ENCODE data around the gene TOPBP1. TPM values are rescaled to one million over a fixed set of nuclear protein-coding genes. Genes with fewer than 3 reads are reported as not detected.

The TOPBP1 gene
- total and polyA plus RNA-seq, 2 donors (not counting 3 experiments of a cell fraction or from before 2014, with no cell fraction given) = 23.3 to 42.2 TPM

DNA sequence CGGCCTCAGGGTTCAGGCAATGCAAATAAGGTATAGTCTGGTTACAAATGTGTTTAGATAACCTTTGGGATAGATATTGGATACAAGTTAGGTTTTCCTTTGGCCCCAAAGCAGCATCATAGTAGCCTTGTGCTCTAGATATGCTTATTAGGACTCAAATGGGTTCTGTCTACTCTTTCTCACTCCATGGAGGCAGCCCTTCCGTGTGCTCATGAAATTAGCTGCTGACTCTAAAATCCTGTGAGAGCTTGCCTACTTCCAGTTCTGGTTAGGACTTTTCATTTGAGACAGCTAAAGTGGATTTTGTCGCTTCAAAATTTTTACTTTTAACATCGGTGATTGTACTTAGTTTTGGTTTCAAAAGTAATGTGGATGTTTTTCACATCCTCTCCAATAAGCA lies 86.7 kb downstream of the TOPBP1 start:
- BruUV-seq (replicated peaks) = TSS peak; percentile 23
- Histone ChIP-seq H3K27ac (ENCODE audit: insufficient read depth, low read depth, low read length) (peak overlapping the region; percentile 77), H3K4me1 (ENCODE audit: control insufficient read depth, extremely low read depth, insufficient read depth, low read length) (peaks cover 52% of the 10 kb centered on the region), H2AFZ (ENCODE audit: low read depth, low read length) (no peak overlapping the region), H3K9me3 (replicated peaks; ENCODE audit: control insufficient read depth, insufficient read depth, low read length) (no peaks in the 10 kb centered on the region), H3K4me3 (replicated peaks in 1 of 3; ENCODE audit: insufficient read depth in 1 of 3, low read depth in 1 of 3, low read length in 3 of 3) (peak overlapping the region; percentile 82 to 97 (median 97)), H3K27me3 (ENCODE audit: control insufficient read depth in 2 of 2, insufficient read depth in 2 of 2, low read length in 2 of 2) (no peaks in the 10 kb centered on the region), H3K79me2 (ENCODE audit: control insufficient read depth, insufficient read depth, low read length) (peaks cover 59% of the 10 kb centered on the region), H3K4me2 (ENCODE audit: insufficient read depth, low read length) (peak overlapping the region; percentile 71), H3K9me1 (replicated peaks; ENCODE audit: control insufficient read depth, extremely low read depth, insufficient read depth, low read length) (no peaks in the 10 kb centered on the region), H4K20me1 (replicated peaks; ENCODE audit: control insufficient read depth, extremely low read depth, insufficient read depth, low read length) (peaks cover 9% of the 10 kb centered on the region), H3K9ac (replicated peaks; ENCODE audit: extremely low read depth, insufficient read depth, low read length) (peak overlapping the region; percentile 95), H3K36me3 (ENCODE audit: control insufficient read depth in 2 of 2, extremely low read depth in 1 of 2, insufficient read depth in 2 of 2, low read length in 2 of 2) (peaks cover 4 to 17% of the 10 kb centered on the region in 2 experiments)
- ChIA-PET CTCF (interaction anchor here (0.9 to 13.8 kb wide), 7 partner anchors 39 to 137 kb away, joined by 3 to 224 read pairs (median 4); no protein-coding TSS in a partner anchor), POLR2A (no interaction called here)
- intact Hi-C loops (cut with micrococcal nuclease) (loop anchor here (10.0 kb wide), 2 partner anchors 370 to 790 kb away; no protein-coding TSS in a partner anchor), dilution Hi-C loops (cut with MboI; ENCODE audit: extremely low pct_ligation_motif_present, low sequenced_read_pairs) (no loop called here)
- DNase-seq (ENCODE audit: low read depth, low spot score) (peak; percentile 21), FAIRE-seq (no peak)
- TF ChIP-seq EZH2 (IDR thresholded peaks at IDR 0.05; ENCODE audit: borderline replicate concordance, low read depth, low read length, severe bottlenecking) = no peak
- no peak for TF ChIP-seq FOS (IDR thresholded peaks at IDR 0.05; ENCODE audit: borderline replicate concordance, insufficient read depth, low read length)
- TF ChIP-seq, protein P1, sequence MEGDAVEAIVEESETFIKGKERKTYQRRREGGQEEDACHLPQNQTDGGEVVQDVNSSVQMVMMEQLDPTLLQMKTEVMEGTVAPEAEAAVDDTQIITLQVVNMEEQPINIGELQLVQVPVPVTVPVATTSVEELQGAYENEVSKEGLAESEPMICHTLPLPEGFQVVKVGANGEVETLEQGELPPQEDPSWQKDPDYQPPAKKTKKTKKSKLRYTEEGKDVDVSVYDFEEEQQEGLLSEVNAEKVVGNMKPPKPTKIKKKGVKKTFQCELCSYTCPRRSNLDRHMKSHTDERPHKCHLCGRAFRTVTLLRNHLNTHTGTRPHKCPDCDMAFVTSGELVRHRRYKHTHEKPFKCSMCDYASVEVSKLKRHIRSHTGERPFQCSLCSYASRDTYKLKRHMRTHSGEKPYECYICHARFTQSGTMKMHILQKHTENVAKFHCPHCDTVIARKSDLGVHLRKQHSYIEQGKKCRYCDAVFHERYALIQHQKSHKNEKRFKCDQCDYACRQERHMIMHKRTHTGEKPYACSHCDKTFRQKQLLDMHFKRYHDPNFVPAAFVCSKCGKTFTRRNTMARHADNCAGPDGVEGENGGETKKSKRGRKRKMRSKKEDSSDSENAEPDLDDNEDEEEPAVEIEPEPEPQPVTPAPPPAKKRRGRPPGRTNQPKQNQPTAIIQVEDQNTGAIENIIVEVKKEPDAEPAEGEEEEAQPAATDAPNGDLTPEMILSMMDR (IDR thresholded peaks at IDR 0.05; ENCODE audit: extremely low read depth in 1 of 2, insufficient read depth in 1 of 2, low read depth in 1 of 2, low read length in 2 of 2) = no peak
- TF ChIP-seq POLR2A (IDR thresholded peaks at IDR 0.05; ENCODE audit: low read depth, low read length) = no peak
- no peak for TF ChIP-seq POLR2AphosphoS5 (IDR thresholded peaks at IDR 0.05; ENCODE audit: insufficient read depth, low read depth, low read length)
- TF ChIP-seq MYC (IDR thresholded peaks at IDR 0.05; ENCODE audit: low read depth, low read length) = no peak
- TF ChIP-seq GATA2 (IDR thresholded peaks at IDR 0.05; ENCODE audit: insufficient read depth, insufficient read length, low read depth, low read length) = no peak
- TF ChIP-seq, protein P2, sequence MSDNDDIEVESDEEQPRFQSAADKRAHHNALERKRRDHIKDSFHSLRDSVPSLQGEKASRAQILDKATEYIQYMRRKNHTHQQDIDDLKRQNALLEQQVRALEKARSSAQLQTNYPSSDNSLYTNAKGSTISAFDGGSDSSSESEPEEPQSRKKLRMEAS (IDR thresholded peaks at IDR 0.05; ENCODE audit: insufficient read depth, insufficient read length) = no peak
- no peak for TF ChIP-seq JUN (IDR thresholded peaks at IDR 0.05; ENCODE audit: borderline replicate concordance, insufficient read depth, insufficient read length, low read depth)
